D721Med (cell line): ENCODE measurements around the gene ICA1.

Source experiments
- DNase-seq: peaks from one replicate; pipeline ENCODE4 v3.0.0; 2011; ENCODE audit warnings: low spot score; ENCODE audit not compliant: insufficient read length
- FAIRE-seq: peaks from 2 replicates; lab custom pipeline; 2011; peaks lifted over from hg19 to GRCh38; lab: Jason Lieb, UNC
- TF ChIP-seq, protein P1 (sequence below): IDR thresholded peaks from 2 replicates; pipeline ENCODE4 v1.5.1; 2012; ENCODE audit warnings: mild to moderate bottlenecking, control low read depth; ENCODE audit not compliant: insufficient read depth; ENCODE audit errors: missing control alignments

ICA1 gene

DNA sequence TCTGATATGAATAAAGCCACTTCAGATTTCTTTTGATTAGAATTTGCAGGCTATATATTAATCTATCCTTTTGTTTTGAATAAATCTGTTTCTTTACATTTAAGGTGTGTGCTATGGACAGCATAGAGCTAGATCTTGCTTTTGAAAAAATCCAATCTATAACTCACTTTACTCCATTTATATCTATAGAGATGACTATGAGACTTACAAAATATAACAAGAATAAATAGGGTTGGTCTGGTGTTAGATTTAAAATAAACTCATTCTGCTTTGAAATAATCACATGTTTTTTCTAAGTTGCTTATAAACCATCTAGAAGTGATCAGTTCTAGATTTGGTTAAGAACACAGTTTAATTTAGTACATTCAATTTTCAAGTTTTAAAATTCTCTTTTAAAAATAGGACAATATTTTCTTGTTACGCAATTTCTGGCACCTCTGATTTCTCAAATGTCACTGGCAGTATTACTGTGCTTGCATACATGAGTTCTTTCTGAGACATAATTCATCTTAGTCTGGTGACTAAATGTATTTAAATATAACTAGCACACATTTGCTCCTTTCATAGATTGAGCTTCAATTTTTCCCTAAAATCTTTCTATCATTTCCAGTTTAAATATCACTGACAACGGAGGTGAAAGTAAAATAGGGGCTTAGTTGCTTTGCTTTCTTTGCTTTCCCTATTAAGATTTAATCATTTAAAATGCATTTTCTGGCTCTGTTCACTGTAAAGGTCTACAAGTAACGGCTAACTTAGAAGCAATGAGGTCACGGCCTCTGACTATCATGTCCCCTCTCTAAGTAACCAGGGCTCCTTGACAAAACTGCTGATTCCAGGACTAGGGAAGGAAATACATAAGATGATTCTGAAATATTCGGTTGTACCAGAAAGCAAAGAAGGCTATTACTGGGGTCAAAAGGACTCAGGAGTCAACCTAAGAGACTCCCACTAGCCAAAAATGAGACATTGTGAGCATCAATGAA, 89.3 kb downstream of the ICA1 start:
- FAIRE-seq = no peak
- TF ChIP-seq, protein P1, sequence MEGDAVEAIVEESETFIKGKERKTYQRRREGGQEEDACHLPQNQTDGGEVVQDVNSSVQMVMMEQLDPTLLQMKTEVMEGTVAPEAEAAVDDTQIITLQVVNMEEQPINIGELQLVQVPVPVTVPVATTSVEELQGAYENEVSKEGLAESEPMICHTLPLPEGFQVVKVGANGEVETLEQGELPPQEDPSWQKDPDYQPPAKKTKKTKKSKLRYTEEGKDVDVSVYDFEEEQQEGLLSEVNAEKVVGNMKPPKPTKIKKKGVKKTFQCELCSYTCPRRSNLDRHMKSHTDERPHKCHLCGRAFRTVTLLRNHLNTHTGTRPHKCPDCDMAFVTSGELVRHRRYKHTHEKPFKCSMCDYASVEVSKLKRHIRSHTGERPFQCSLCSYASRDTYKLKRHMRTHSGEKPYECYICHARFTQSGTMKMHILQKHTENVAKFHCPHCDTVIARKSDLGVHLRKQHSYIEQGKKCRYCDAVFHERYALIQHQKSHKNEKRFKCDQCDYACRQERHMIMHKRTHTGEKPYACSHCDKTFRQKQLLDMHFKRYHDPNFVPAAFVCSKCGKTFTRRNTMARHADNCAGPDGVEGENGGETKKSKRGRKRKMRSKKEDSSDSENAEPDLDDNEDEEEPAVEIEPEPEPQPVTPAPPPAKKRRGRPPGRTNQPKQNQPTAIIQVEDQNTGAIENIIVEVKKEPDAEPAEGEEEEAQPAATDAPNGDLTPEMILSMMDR = no peak
- no peak for DNase-seq

DNA sequence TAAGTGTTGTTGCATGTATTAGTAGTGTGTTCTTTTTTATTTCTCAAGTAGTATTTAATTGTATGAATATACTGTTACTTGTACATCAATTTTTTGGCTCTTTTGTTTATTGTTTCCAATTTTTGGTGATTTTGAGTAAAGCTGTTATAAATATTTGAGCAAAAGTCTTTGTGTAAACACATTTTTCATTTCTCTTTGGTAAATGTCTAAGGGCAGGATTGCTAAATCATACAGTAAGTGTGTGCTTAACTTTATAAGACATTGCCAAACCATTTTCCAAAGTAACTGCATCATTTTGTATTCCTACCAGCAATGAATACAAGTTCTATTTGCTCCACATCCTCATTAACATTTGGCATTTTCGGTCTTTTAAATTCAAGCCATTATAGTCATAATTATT, 92.8 kb downstream of the ICA1 start:
- TF ChIP-seq, protein P1 = no peak
- DNase-seq = no peak
- no peak for FAIRE-seq

- TF ChIP-seq, protein P1 = no peak
- DNase-seq (no peak), FAIRE-seq (no peak)
These were observed 93.6 kb downstream of the ICA1 start for GRCh38 chr7:8168336-8168735.

DNA sequence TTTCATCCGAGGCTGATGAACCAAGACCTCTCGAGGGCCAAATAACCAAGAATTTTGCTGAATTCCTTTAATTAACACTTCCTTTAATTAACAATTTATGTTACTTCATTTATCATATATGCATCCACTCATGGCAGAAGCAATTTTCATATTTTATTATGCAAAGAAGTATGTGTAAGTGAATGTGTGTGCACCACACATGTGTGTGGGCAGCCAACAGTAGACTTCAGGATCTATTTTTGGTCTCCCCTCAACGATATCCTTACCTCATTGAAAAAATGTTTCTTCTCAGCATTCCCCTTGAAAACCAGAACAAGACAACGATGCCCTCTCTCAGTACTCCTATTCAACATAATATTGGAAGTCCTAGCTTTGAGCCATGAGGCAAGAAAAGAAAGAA, 96.8 kb downstream of the ICA1 start:
- TF ChIP-seq, protein P1 = no peak
- no peak for FAIRE-seq
- no peak for DNase-seq

DNA sequence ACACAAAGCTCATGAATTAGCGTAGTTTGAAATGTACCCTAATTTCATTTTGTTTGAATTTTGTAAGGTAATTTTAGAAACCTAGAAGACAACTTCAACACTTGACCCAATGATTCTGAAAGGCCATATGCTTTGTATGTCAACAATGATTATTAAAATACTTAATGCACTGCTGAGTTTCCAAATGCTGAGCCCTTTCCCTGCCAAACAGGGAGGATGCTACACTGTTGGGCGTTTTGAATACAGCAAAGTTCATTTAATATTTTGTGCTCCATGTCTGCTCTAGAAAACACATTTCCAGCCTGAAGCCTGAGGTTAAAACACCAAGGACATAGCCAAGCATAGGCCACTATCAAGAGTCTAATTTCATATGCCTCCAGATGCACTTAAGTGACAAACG, 99.8 kb downstream of the ICA1 start:
- TF ChIP-seq, protein P1 = no peak
- FAIRE-seq = no peak
- DNase-seq = no peak

DNA sequence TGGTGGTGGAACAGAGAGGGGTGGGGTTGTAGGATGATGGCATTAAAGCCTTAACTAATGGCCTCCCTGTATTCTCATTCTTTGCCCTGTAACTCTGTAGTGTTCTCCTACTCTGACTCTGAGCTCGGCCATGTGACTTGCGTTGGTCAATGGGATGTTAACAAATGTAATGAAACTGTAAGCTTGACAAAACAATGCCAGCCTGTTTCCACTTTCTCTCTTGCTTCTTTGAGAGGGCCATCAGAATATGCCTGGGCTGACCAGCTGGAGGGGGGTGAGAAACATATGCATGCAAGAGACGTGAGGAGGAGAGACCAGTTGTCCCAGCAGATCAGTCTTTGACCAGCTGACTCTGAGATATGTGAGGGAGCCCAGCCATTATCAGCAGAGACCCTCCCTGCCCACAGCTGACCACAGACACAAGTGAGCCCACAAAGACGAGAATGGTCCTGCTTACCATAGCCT, 100.6 kb downstream of the ICA1 start:
- no peak for FAIRE-seq
- DNase-seq = no peak
- TF ChIP-seq, protein P1 = no peak
